ENCODE results near the gene ZNF726. TPM values are rescaled to one million over a fixed set of nuclear protein-coding genes. Genes with fewer than 3 reads are reported as not detected.
"Not testable (repeated sequence)": the region's sequence is repeated elsewhere in the genome, so short reads cannot be mapped to it uniquely, and the experiment has no call there.

The ZNF726 gene
- total and polyA plus RNA-seq, 2 experiments from 2014 or later: 1.1 to 4.8 TPM

GRCh38 chr19:23969630-23970029 lies 54.9 kb downstream of the ZNF726 start:
- in situ Hi-C loops (cut with MboI): loop anchor here (5.0 kb wide), 1 partner anchor 502 kb away; no protein-coding TSS in a partner anchor
- Histone ChIP-seq H3K27me3 (replicated peaks; ENCODE audit: insufficient read depth) (no peaks in the 10 kb centered on the region), H3K9me2 (ENCODE audit: insufficient read depth) (no peaks in the 10 kb centered on the region), H3K9ac (no peak overlapping the region), H3K4me3 (no peak overlapping the region), H3F3A (ENCODE audit: insufficient read depth) (no peaks in the 10 kb centered on the region), H3K36me3 (ENCODE audit: low read depth) (no peaks in the 10 kb centered on the region), H2AFZ (no peak overlapping the region), H4K20me1 (ENCODE audit: insufficient read depth) (no peaks in the 10 kb centered on the region), H3K4me2 (ENCODE audit: unreplicated experiment) (no peak overlapping the region), H3K4me1 (ENCODE audit: insufficient read depth) (no peaks in the 10 kb centered on the region), H3K79me2 (ENCODE audit: insufficient read depth) (no peaks in the 10 kb centered on the region), H3K27ac (no peak overlapping the region), H3K9me3 (ENCODE audit: low read depth) (no peaks in the 10 kb centered on the region)
- no peak for TF ChIP-seq EZH2 (IDR thresholded peaks at IDR 0.05; ENCODE audit: insufficient read depth, poor library complexity, severe bottlenecking)
- TF ChIP-seq EZH2phosphoT487 (IDR thresholded peaks at IDR 0.05; ENCODE audit: insufficient read depth, low read depth): no peak
- DNase-seq: no peak
- 14 to 31% methylated on average over 2 of the region's 2 CpGs for WGBS, 2 experiments (ENCODE audit: low coverage in 1 of 2, low lambda C conversion rate in 2 of 2, missing lambda C conversion rate in 2 of 2)

GRCh38 chr19:23971598-23971997 lies 56.9 kb downstream of the ZNF726 start:
- Histone ChIP-seq H3K4me3 (no peak overlapping the region), H2AFZ (no peak overlapping the region), H3K27me3 (replicated peaks; ENCODE audit: insufficient read depth) (no peaks in the 10 kb centered on the region), H3K27ac (no peak overlapping the region), H4K20me1 (ENCODE audit: insufficient read depth) (no peaks in the 10 kb centered on the region), H3K9ac (no peak overlapping the region), H3K4me1 (ENCODE audit: insufficient read depth) (no peaks in the 10 kb centered on the region), H3K79me2 (ENCODE audit: insufficient read depth) (no peaks in the 10 kb centered on the region), H3K36me3 (ENCODE audit: low read depth) (no peaks in the 10 kb centered on the region), H3K9me3 (ENCODE audit: low read depth) (no peaks in the 10 kb centered on the region), H3K9me2 (ENCODE audit: insufficient read depth) (no peaks in the 10 kb centered on the region), H3K4me2 (ENCODE audit: unreplicated experiment) (no peak overlapping the region), H3F3A (ENCODE audit: insufficient read depth) (no peaks in the 10 kb centered on the region)
- TF ChIP-seq EZH2 (IDR thresholded peaks at IDR 0.05; ENCODE audit: insufficient read depth, poor library complexity, severe bottlenecking): no peak
- TF ChIP-seq EZH2phosphoT487 (IDR thresholded peaks at IDR 0.05; ENCODE audit: insufficient read depth, low read depth): no peak
- DNase-seq: no peak
- 5 to 8% methylated on average over 21 to 23 of the region's 32 CpGs for WGBS, 2 experiments (ENCODE audit: low coverage in 1 of 2, low lambda C conversion rate in 2 of 2, missing lambda C conversion rate in 2 of 2)
- in situ Hi-C loops (cut with MboI): loop anchor here (5.0 kb wide), 1 partner anchor 504 kb away; no protein-coding TSS in a partner anchor

GRCh38 chr19:23972161-23972560 lies 57.5 kb downstream of the ZNF726 start:
- H4K20me1 ChIP-seq (ENCODE audit: insufficient read depth): no peaks in the 10 kb centered on the region
- in situ Hi-C loops (cut with MboI): loop anchor here (5.0 kb wide), 1 partner anchor 505 kb away; no protein-coding TSS in a partner anchor
- no peaks in the 10 kb centered on the region for H3K27me3 ChIP-seq (replicated peaks; ENCODE audit: insufficient read depth)
- no peak for DNase-seq
- no peaks in the 10 kb centered on the region for H3F3A ChIP-seq (ENCODE audit: insufficient read depth)
- no peak overlapping the region for H3K9ac ChIP-seq
- H3K9me2 ChIP-seq (ENCODE audit: insufficient read depth): no peaks in the 10 kb centered on the region
- no peak overlapping the region for H3K4me3 ChIP-seq
- H3K36me3 ChIP-seq (ENCODE audit: low read depth): no peaks in the 10 kb centered on the region
- no peaks in the 10 kb centered on the region for H3K9me3 ChIP-seq (ENCODE audit: low read depth)
- WGBS, 2 experiments (ENCODE audit: low coverage in 1 of 2, low lambda C conversion rate in 2 of 2, missing lambda C conversion rate in 2 of 2): 10% methylated on average over 12 to 16 of the region's 16 CpGs
- no peak overlapping the region for H3K27ac ChIP-seq
- H3K4me1 ChIP-seq (ENCODE audit: insufficient read depth): no peaks in the 10 kb centered on the region
- no peak overlapping the region for H2AFZ ChIP-seq
- no peaks in the 10 kb centered on the region for H3K79me2 ChIP-seq (ENCODE audit: insufficient read depth)
- H3K4me2 ChIP-seq (ENCODE audit: unreplicated experiment): no peak overlapping the region
- TF ChIP-seq EZH2 (IDR thresholded peaks at IDR 0.05; ENCODE audit: insufficient read depth, poor library complexity, severe bottlenecking) (no peak), EZH2phosphoT487 (IDR thresholded peaks at IDR 0.05; ENCODE audit: insufficient read depth, low read depth) (no peak)

GRCh38 chr19:23974941-23975340 lies 60.3 kb downstream of the ZNF726 start:
- Histone ChIP-seq H3K4me2 (ENCODE audit: unreplicated experiment) (no peak overlapping the region), H3K9ac (no peak overlapping the region), H3K36me3 (ENCODE audit: low read depth) (no peaks in the 10 kb centered on the region), H3K9me3 (ENCODE audit: low read depth) (no peaks in the 10 kb centered on the region), H3K79me2 (ENCODE audit: insufficient read depth) (no peaks in the 10 kb centered on the region), H3K27me3 (replicated peaks; ENCODE audit: insufficient read depth) (no peaks in the 10 kb centered on the region), H3F3A (ENCODE audit: insufficient read depth) (no peaks in the 10 kb centered on the region), H3K4me3 (no peak overlapping the region), H3K27ac (no peak overlapping the region), H4K20me1 (ENCODE audit: insufficient read depth) (no peaks in the 10 kb centered on the region), H3K4me1 (ENCODE audit: insufficient read depth) (no peaks in the 10 kb centered on the region), H3K9me2 (ENCODE audit: insufficient read depth) (no peaks in the 10 kb centered on the region), H2AFZ (no peak overlapping the region)
- 32 to 58% methylated on average over 2 of the region's 2 CpGs for WGBS, 2 experiments (ENCODE audit: low coverage in 1 of 2, low lambda C conversion rate in 2 of 2, missing lambda C conversion rate in 2 of 2)
- no peak for DNase-seq
- in situ Hi-C loops (cut with MboI): loop anchor here (5.0 kb wide), 1 partner anchor 508 kb away; no protein-coding TSS in a partner anchor
- TF ChIP-seq EZH2phosphoT487 (IDR thresholded peaks at IDR 0.05; ENCODE audit: insufficient read depth, low read depth) (no peak), EZH2 (IDR thresholded peaks at IDR 0.05; ENCODE audit: insufficient read depth, poor library complexity, severe bottlenecking) (no peak)

- DNase-seq; in situ Hi-C loops (cut with MboI); H3K4me3 ChIP-seq; H3F3A ChIP-seq (ENCODE audit: insufficient read depth); H4K20me1 ChIP-seq (ENCODE audit: insufficient read depth); H3K27me3 ChIP-seq (replicated peaks; ENCODE audit: insufficient read depth); H3K79me2 ChIP-seq (ENCODE audit: insufficient read depth); H2AFZ ChIP-seq; H3K4me1 ChIP-seq (ENCODE audit: insufficient read depth); H3K9me2 ChIP-seq (ENCODE audit: insufficient read depth); H3K9ac ChIP-seq; H3K27ac ChIP-seq; H3K9me3 ChIP-seq (ENCODE audit: low read depth); H3K36me3 ChIP-seq (ENCODE audit: low read depth); H3K4me2 ChIP-seq (ENCODE audit: unreplicated experiment): not testable (repeated sequence)
- WGBS, 2 experiments (ENCODE audit: low coverage in 1 of 2, low lambda C conversion rate in 2 of 2, missing lambda C conversion rate in 2 of 2): 48 to 71% methylated on average over 3 of the region's 3 CpGs
These were observed 61.9 kb downstream of the ZNF726 start for GRCh38 chr19:23976631-23977030.

- H3K27me3 ChIP-seq (replicated peaks; ENCODE audit: insufficient read depth); H3F3A ChIP-seq (ENCODE audit: insufficient read depth); H3K9me3 ChIP-seq (ENCODE audit: low read depth); H2AFZ ChIP-seq; DNase-seq; H3K36me3 ChIP-seq (ENCODE audit: low read depth); H3K4me2 ChIP-seq (ENCODE audit: unreplicated experiment); H3K9me2 ChIP-seq (ENCODE audit: insufficient read depth); H4K20me1 ChIP-seq (ENCODE audit: insufficient read depth); H3K9ac ChIP-seq; H3K27ac ChIP-seq; H3K79me2 ChIP-seq (ENCODE audit: insufficient read depth); H3K4me3 ChIP-seq; H3K4me1 ChIP-seq (ENCODE audit: insufficient read depth); in situ Hi-C loops (cut with MboI): not testable (repeated sequence)
- 43 to 44% methylated on average over 3 of the region's 3 CpGs for WGBS, 2 experiments (ENCODE audit: low coverage in 1 of 2, low lambda C conversion rate in 2 of 2, missing lambda C conversion rate in 2 of 2)
These were observed 62.6 kb downstream of the ZNF726 start for GRCh38 chr19:23977256-23977655.
